ENCODE results near the gene CORO2A. TPM values are rescaled to one million over a fixed set of nuclear protein-coding genes. Genes with fewer than 3 reads are reported as not detected.

CORO2A gene
- total and polyA plus RNA-seq, 10 of the 15 experiments (the other 5 are each of a cell fraction or from before 2014, with no cell fraction given) = 1.0 to 5.3 (median 3.5) TPM

GRCh38 chr9:98144631-98145030, 47.8 kb downstream of the CORO2A start (continued):
- TF ChIP-seq WRNIP1 (IDR thresholded peaks at IDR 0.05; ENCODE audit: borderline replicate concordance, low read depth, low read length) (no peak), EGR1 (IDR thresholded peaks at IDR 0.05; ENCODE audit: borderline replicate concordance in 1 of 2, low read depth in 2 of 2, low read length in 2 of 2) (no peak), ZSCAN29 (IDR thresholded peaks at IDR 0.05) (no peak), RBBP5 (conservative IDR thresholded peaks at IDR 0.05) (no peak), BRCA1 (IDR thresholded peaks at IDR 0.05; ENCODE audit: low read depth, low read length) (no peak), ATF7 (IDR thresholded peaks at IDR 0.05; ENCODE audit: low read depth) (no peak)

DNA sequence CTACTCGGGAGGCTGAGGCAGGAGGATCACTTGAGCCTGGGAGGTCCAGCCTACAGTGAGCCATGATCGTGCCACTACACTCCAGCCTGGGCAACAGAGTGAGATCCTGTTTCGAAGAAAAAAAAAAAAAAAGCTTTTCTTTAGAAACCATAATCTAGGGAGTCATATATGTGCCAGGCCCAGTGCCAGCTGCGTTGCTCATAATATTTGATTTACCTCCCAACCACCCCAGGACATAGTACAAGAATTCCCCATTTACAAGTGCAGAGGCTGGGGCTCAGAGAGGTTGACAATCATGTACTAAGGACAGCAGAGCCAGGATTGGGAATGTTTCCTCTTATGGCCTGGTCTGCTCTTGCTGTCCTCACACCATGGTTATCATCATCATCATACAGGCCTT, 48.4 kb downstream of the CORO2A start:
- POLR2A ChIA-PET = interaction anchor here (0.5 kb wide), 1 partner anchor 14 kb away, joined by 3 read pairs; no protein-coding TSS in a partner anchor
- intact Hi-C loops (cut with micrococcal nuclease; ENCODE audit: unreplicated experiment) = no loop called here
- no TSS peak for BruUV-seq (replicated peaks)
- TF ChIP-seq CBFB (IDR thresholded peaks at IDR 0.05; ENCODE audit: low read depth) (no peak), CTCF (IDR thresholded peaks at IDR 0.05 in 2 of 3, conservative IDR thresholded peaks at IDR 0.05 in 1 of 3; ENCODE audit: control insufficient read depth in 2 of 3, extremely low read depth in 1 of 3, insufficient read depth in 1 of 3, low read depth in 3 of 3, low read length in 3 of 3) (no peak), BCL3 (IDR thresholded peaks at IDR 0.05; ENCODE audit: borderline replicate concordance, insufficient read depth, low read depth, low read length, poor library complexity, severe bottlenecking) (no peak), RB1 (IDR thresholded peaks at IDR 0.05; ENCODE audit: borderline replicate concordance) (no peak), ZNF207 (IDR thresholded peaks at IDR 0.05; ENCODE audit: borderline replicate concordance) (no peak), SUZ12 (IDR thresholded peaks at IDR 0.05; ENCODE audit: unreplicated experiment) (no peak), MYC (IDR thresholded peaks at IDR 0.05; ENCODE audit: insufficient read depth, insufficient read length, insufficient replicate concordance, low read length, severe bottlenecking) (no peak), ZNF384 (IDR thresholded peaks at IDR 0.05; ENCODE audit: borderline replicate concordance, low read depth, low read length) (no peak), JUNB (IDR thresholded peaks at IDR 0.05) (no peak), NRF1 (conservative IDR thresholded peaks at IDR 0.05; ENCODE audit: low read depth, low read length) (no peak), E2F4 (IDR thresholded peaks at IDR 0.05; ENCODE audit: low read depth, low read length) (no peak)

More for the DNA sequence above, 48.4 kb downstream of the CORO2A start:
- in situ Hi-C loops (cut with MboI) = no loop called here
- 95% methylated on average over 4 of the region's 4 CpGs for WGBS (ENCODE audit: insufficient coverage, insufficient replicate concordance, low lambda C conversion rate, missing lambda C conversion rate)
- SMC1A ChIA-PET (ENCODE audit: uncharacterized antibody, unreplicated experiment) = interaction anchor here (0.6 to 0.9 kb wide), 2 partner anchors 26 to 49 kb away, joined by 3 read pairs; no protein-coding TSS in a partner anchor
- no peak for FAIRE-seq
- RAD21 ChIA-PET (ENCODE audit: unreplicated experiment) = interaction anchor here (0.6 kb wide), 1 partner anchor 113 kb away, joined by 3 read pairs; no protein-coding TSS in a partner anchor
- Histone ChIP-seq H3K9ac (ENCODE audit: control insufficient read depth, insufficient read depth, low read length) (no peak overlapping the region), H3K4me2 (ENCODE audit: control insufficient read depth, insufficient read depth) (no peak overlapping the region), H3K36me3 (ENCODE audit: control insufficient read depth in 2 of 2, insufficient read depth in 2 of 2, low read length in 1 of 2) (no peaks in the 10 kb centered on the region), H4K20me1 (ENCODE audit: control insufficient read depth, insufficient read depth) (no peaks in the 10 kb centered on the region), H3K9me3 (replicated peaks; ENCODE audit: control insufficient read depth, insufficient read depth, low read length) (no peaks in the 10 kb centered on the region), H3K27ac (ENCODE audit: control insufficient read depth, insufficient read depth) (no peak overlapping the region), H3K27me3 (replicated peaks in 1 of 2; ENCODE audit: control insufficient read depth in 2 of 2, insufficient read depth in 2 of 2, low read length in 1 of 2) (no peaks in the 10 kb centered on the region), H3K4me1 (ENCODE audit: control insufficient read depth, insufficient read depth, low read length) (peaks cover 29% of the 10 kb centered on the region), H3K4me3 (no peak overlapping the region), H3K79me2 (ENCODE audit: control insufficient read depth, insufficient read depth, low read length) (no peaks in the 10 kb centered on the region), H2AFZ (ENCODE audit: control insufficient read depth, low read depth, low read length) (no peak overlapping the region)
- DNase-seq (ENCODE audit: low read depth, low spot score) = no peak
- no peak for ATAC-seq
- CTCF ChIA-PET = interaction anchor here (1.0 kb wide), 1 partner anchor 62 kb away, joined by 3 read pairs; no protein-coding TSS in a partner anchor
